ENCODE data around the gene SLC16A7.

Gene SLC16A7

GRCh38 chr12:59624732-59625460 lies 29.1 kb downstream of the SLC16A7 start:
- TF ChIP-seq ZNF274 (IDR thresholded peaks at IDR 0.05; ENCODE audit: low read depth, low read length) (no peak), YY1 (IDR thresholded peaks at IDR 0.05; ENCODE audit: insufficient read depth, insufficient read length) (no peak), SUZ12 (IDR thresholded peaks at IDR 0.05; ENCODE audit: extremely low read depth, insufficient read depth, insufficient read length) (no peak)
- H3K4me1 ChIP-seq (ENCODE audit: insufficient read depth, insufficient read length): no peaks in the 10 kb centered on the region

GRCh38 chr12:59626382-59626781 lies 30.6 kb downstream of the SLC16A7 start:
- Histone ChIP-seq H3K9me3 (ENCODE audit: insufficient read depth, low read length) (no peaks in the 10 kb centered on the region), H3K36me3 (ENCODE audit: insufficient read depth, insufficient read length, low read length) (no peaks in the 10 kb centered on the region), H3K4me3 (ENCODE audit: insufficient read length, low read depth) (no peak overlapping the region), H3K9ac (ENCODE audit: insufficient read length, low read depth) (no peak overlapping the region), H3K4me1 (ENCODE audit: insufficient read depth, insufficient read length) (no peaks in the 10 kb centered on the region), H3K27me3 (ENCODE audit: insufficient read depth, insufficient read length) (no peaks in the 10 kb centered on the region)
- TF ChIP-seq YY1 (IDR thresholded peaks at IDR 0.05; ENCODE audit: insufficient read depth, insufficient read length): no peak
- no peak for TF ChIP-seq SUZ12 (IDR thresholded peaks at IDR 0.05; ENCODE audit: extremely low read depth, insufficient read depth, insufficient read length)
- TF ChIP-seq ZNF274 (IDR thresholded peaks at IDR 0.05; ENCODE audit: low read depth, low read length): no peak
- no peak for DNase-seq (ENCODE audit: low read depth, low spot score)

More at GRCh38 chr12:59624732-59625460, 29.1 kb downstream of the SLC16A7 start:
- no peak overlapping the region for H3K9ac ChIP-seq (ENCODE audit: insufficient read length, low read depth)
- no peak overlapping the region for H3K4me3 ChIP-seq (ENCODE audit: insufficient read length, low read depth)
- H3K36me3 ChIP-seq (ENCODE audit: insufficient read depth, insufficient read length, low read length): no peaks in the 10 kb centered on the region
- no peaks in the 10 kb centered on the region for H3K9me3 ChIP-seq (ENCODE audit: insufficient read depth, low read length)
- DNase-seq (ENCODE audit: low read depth, low spot score): no peak
- no peaks in the 10 kb centered on the region for H3K27me3 ChIP-seq (ENCODE audit: insufficient read depth, insufficient read length)

- DNase-seq (ENCODE audit: low read depth, low spot score): no peak
- no peaks in the 10 kb centered on the region for H3K27me3 ChIP-seq (ENCODE audit: insufficient read depth, insufficient read length)
- no peak overlapping the region for H3K4me3 ChIP-seq (ENCODE audit: insufficient read length, low read depth)
- no peak overlapping the region for H3K9ac ChIP-seq (ENCODE audit: insufficient read length, low read depth)
- no peaks in the 10 kb centered on the region for H3K4me1 ChIP-seq (ENCODE audit: insufficient read depth, insufficient read length)
- no peaks in the 10 kb centered on the region for H3K36me3 ChIP-seq (ENCODE audit: insufficient read depth, insufficient read length, low read length)
- no peak for TF ChIP-seq ZNF274 (IDR thresholded peaks at IDR 0.05; ENCODE audit: low read depth, low read length)
- TF ChIP-seq YY1 (IDR thresholded peaks at IDR 0.05; ENCODE audit: insufficient read depth, insufficient read length): no peak
- no peak for TF ChIP-seq SUZ12 (IDR thresholded peaks at IDR 0.05; ENCODE audit: extremely low read depth, insufficient read depth, insufficient read length)
- no peaks in the 10 kb centered on the region for H3K9me3 ChIP-seq (ENCODE audit: insufficient read depth, low read length)
These were observed 31.8 kb downstream of the SLC16A7 start for GRCh38 chr12:59627582-59627981.

GRCh38 chr12:59629890-59630289 lies 34.1 kb downstream of the SLC16A7 start:
- Histone ChIP-seq H3K4me1 (ENCODE audit: insufficient read depth, insufficient read length) (no peaks in the 10 kb centered on the region), H3K9me3 (ENCODE audit: insufficient read depth, low read length) (no peaks in the 10 kb centered on the region), H3K4me3 (ENCODE audit: insufficient read length, low read depth) (no peak overlapping the region), H3K9ac (ENCODE audit: insufficient read length, low read depth) (no peak overlapping the region), H3K36me3 (ENCODE audit: insufficient read depth, insufficient read length, low read length) (no peaks in the 10 kb centered on the region), H3K27me3 (ENCODE audit: insufficient read depth, insufficient read length) (no peaks in the 10 kb centered on the region)
- no peak for DNase-seq (ENCODE audit: low read depth, low spot score)
- TF ChIP-seq SUZ12 (IDR thresholded peaks at IDR 0.05; ENCODE audit: extremely low read depth, insufficient read depth, insufficient read length): no peak
- no peak for TF ChIP-seq YY1 (IDR thresholded peaks at IDR 0.05; ENCODE audit: insufficient read depth, insufficient read length)
- no peak for TF ChIP-seq ZNF274 (IDR thresholded peaks at IDR 0.05; ENCODE audit: low read depth, low read length)

GRCh38 chr12:59632408-59632807 lies 36.6 kb downstream of the SLC16A7 start:
- Histone ChIP-seq H3K4me3 (ENCODE audit: insufficient read length, low read depth) (no peak overlapping the region), H3K9ac (ENCODE audit: insufficient read length, low read depth) (no peak overlapping the region), H3K27me3 (ENCODE audit: insufficient read depth, insufficient read length) (no peaks in the 10 kb centered on the region), H3K9me3 (ENCODE audit: insufficient read depth, low read length) (no peaks in the 10 kb centered on the region), H3K36me3 (ENCODE audit: insufficient read depth, insufficient read length, low read length) (no peaks in the 10 kb centered on the region), H3K4me1 (ENCODE audit: insufficient read depth, insufficient read length) (no peaks in the 10 kb centered on the region)
- no peak for DNase-seq (ENCODE audit: low read depth, low spot score)
- no peak for TF ChIP-seq ZNF274 (IDR thresholded peaks at IDR 0.05; ENCODE audit: low read depth, low read length)
- no peak for TF ChIP-seq SUZ12 (IDR thresholded peaks at IDR 0.05; ENCODE audit: extremely low read depth, insufficient read depth, insufficient read length)
- no peak for TF ChIP-seq YY1 (IDR thresholded peaks at IDR 0.05; ENCODE audit: insufficient read depth, insufficient read length)

GRCh38 chr12:59634254-59634653 lies 38.4 kb downstream of the SLC16A7 start:
- TF ChIP-seq ZNF274 (IDR thresholded peaks at IDR 0.05; ENCODE audit: low read depth, low read length): no peak
- TF ChIP-seq YY1 (IDR thresholded peaks at IDR 0.05; ENCODE audit: insufficient read depth, insufficient read length): no peak
- no peaks in the 10 kb centered on the region for H3K9me3 ChIP-seq (ENCODE audit: insufficient read depth, low read length)
- H3K4me1 ChIP-seq (ENCODE audit: insufficient read depth, insufficient read length): no peaks in the 10 kb centered on the region

GRCh38 chr12:59636945-59637691 lies 41.3 kb downstream of the SLC16A7 start:
- no peak overlapping the region for H3K9ac ChIP-seq (ENCODE audit: insufficient read length, low read depth)
- H3K4me1 ChIP-seq (ENCODE audit: insufficient read depth, insufficient read length): no peaks in the 10 kb centered on the region
- no peak overlapping the region for H3K4me3 ChIP-seq (ENCODE audit: insufficient read length, low read depth)
- H3K27me3 ChIP-seq (ENCODE audit: insufficient read depth, insufficient read length): no peaks in the 10 kb centered on the region
- no peak for TF ChIP-seq ZNF274 (IDR thresholded peaks at IDR 0.05; ENCODE audit: low read depth, low read length)
- TF ChIP-seq YY1 (IDR thresholded peaks at IDR 0.05; ENCODE audit: insufficient read depth, insufficient read length): no peak
- TF ChIP-seq SUZ12 (IDR thresholded peaks at IDR 0.05; ENCODE audit: extremely low read depth, insufficient read depth, insufficient read length): no peak
- H3K9me3 ChIP-seq (ENCODE audit: insufficient read depth, low read length): no peaks in the 10 kb centered on the region
- DNase-seq (ENCODE audit: low read depth, low spot score): no peak
- no peaks in the 10 kb centered on the region for H3K36me3 ChIP-seq (ENCODE audit: insufficient read depth, insufficient read length, low read length)

More at GRCh38 chr12:59634254-59634653, 38.4 kb downstream of the SLC16A7 start:
- no peak for DNase-seq (ENCODE audit: low read depth, low spot score)
- no peaks in the 10 kb centered on the region for H3K36me3 ChIP-seq (ENCODE audit: insufficient read depth, insufficient read length, low read length)
- H3K4me3 ChIP-seq (ENCODE audit: insufficient read length, low read depth): no peak overlapping the region
- H3K27me3 ChIP-seq (ENCODE audit: insufficient read depth, insufficient read length): no peaks in the 10 kb centered on the region
- H3K9ac ChIP-seq (ENCODE audit: insufficient read length, low read depth): no peak overlapping the region
